ENCODE measurements around the gene DAPK2.

The DAPK2 gene

GRCh38 chr15:63953524-63953923 is 92.8 kb downstream of the DAPK2 start:
- no peak for DNase-seq (ENCODE audit: low spot score)
- no peak for TF ChIP-seq CTCF (IDR thresholded peaks at IDR 0.05; ENCODE audit: extremely low read depth, missing control alignments)

- no peak for TF ChIP-seq CTCF (IDR thresholded peaks at IDR 0.05; ENCODE audit: extremely low read depth, missing control alignments)
- DNase-seq (ENCODE audit: low spot score): no peak
Observed at GRCh38 chr15:63950911-63951481, 95.3 kb downstream of the DAPK2 start.

- TF ChIP-seq CTCF (IDR thresholded peaks at IDR 0.05; ENCODE audit: extremely low read depth, missing control alignments): no peak
- no peak for DNase-seq (ENCODE audit: low spot score)
Observed at GRCh38 chr15:63948971-63949370, 97.3 kb downstream of the DAPK2 start.

- TF ChIP-seq CTCF (IDR thresholded peaks at IDR 0.05; ENCODE audit: extremely low read depth, missing control alignments): no peak
Observed at GRCh38 chr15:63948436-63948835, 97.8 kb downstream of the DAPK2 start.

GRCh38 chr15:63947228-63947627 is 99.1 kb downstream of the DAPK2 start:
- no peak for TF ChIP-seq CTCF (IDR thresholded peaks at IDR 0.05; ENCODE audit: extremely low read depth, missing control alignments)
- no peak for DNase-seq (ENCODE audit: low spot score)

More at GRCh38 chr15:63948436-63948835, 97.8 kb downstream of the DAPK2 start:
- no peak for DNase-seq (ENCODE audit: low spot score)

- TF ChIP-seq CTCF (IDR thresholded peaks at IDR 0.05; ENCODE audit: extremely low read depth, missing control alignments): no peak
- no peak for DNase-seq (ENCODE audit: low spot score)
Observed at GRCh38 chr15:63946524-63947065, 99.7 kb downstream of the DAPK2 start.

- TF ChIP-seq CTCF (IDR thresholded peaks at IDR 0.05; ENCODE audit: extremely low read depth, missing control alignments): no peak
- no peak for DNase-seq (ENCODE audit: low spot score)
Observed at GRCh38 chr15:63945838-63946298, 100.4 kb downstream of the DAPK2 start.
